IPS-NIHi7 (cell line): ENCODE results near the gene MLXIPL.
A peak's percentile ranks its signal among the peaks of the same experiment; 100 is the strongest.
"Not testable (repeated sequence)": the region's sequence is repeated elsewhere in the genome, so short reads cannot be mapped to it uniquely, and the experiment has no call there.

Source experiments
- DNase-seq: peaks from one replicate; pipeline ENCODE4 v3.0.0; 2012; ENCODE audit warnings: mixed read lengths; ENCODE audit errors: extremely low spot score

The MLXIPL gene

DNA sequence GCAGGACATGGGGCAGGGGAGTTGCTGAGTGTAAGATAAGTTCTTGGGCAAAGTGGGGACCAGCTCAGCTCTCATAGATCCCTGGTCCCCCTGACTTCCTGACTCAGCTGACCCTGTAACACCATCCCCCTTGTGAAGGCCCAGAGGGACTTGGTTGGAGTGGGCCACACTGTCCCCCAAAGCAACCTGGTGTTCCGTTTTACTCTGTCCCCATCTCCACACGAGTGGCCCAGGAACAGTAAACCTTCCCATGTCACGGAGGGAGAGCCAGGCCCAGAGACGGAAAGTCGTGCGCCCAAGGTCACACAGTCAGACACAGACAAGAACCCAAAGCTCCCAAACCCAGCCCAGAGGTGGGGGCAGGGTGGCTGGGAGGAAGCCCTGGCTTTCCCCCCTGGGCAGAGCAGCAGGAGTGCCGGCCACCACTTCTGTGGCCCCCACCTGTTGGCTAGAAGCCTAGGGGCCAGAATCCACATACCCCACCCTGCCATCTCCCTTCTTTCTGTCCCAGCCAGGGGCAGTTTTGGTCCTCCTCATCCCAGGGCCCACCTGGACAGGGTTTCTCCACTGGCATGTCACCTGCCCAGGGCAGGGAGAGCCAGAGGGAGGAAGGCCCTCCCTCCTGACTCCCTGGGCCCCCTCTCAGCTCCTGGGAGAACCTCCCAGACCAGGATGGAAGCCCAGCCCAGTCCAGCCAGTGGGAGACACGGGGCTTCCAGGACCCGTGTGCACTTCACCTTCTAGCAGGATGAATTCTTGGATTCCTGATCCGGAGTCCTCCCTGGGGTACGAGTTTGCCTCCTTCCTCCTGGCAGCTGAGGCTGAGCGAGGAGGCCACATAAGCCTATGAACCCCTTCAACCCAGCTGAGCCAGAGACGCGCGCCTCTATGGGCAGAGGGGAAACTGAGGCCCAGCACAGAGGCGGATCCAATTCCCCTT, 22.7 kb upstream of the MLXIPL start:
- DNase-seq = no peak

DNA sequence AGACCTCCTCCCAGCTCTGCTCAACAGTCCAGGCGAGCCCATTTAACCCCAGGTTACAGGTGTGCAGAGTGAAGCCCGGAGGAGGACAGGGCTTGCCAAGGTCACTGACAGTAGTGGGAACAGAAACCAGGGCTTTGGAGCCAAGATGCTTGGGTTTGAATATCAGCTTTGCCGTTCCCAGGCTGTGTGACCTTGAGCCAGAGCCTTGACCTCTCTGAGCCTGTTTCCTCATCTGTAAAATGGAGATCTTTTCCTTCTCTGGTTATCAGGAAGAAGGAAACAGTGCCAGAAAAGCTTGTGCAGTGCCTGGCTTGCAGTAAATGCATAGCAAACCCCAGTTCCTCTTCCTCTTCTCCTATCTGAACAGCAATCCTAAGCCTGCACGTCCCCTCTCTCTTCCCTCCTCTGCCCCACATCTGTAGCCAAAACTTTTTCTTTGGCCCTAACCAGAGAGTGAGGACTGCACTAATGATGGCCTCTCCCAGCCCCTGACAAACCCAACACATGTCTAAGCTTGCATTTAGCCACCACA, 21.4 kb upstream of the MLXIPL start:
- no peak for DNase-seq

DNA sequence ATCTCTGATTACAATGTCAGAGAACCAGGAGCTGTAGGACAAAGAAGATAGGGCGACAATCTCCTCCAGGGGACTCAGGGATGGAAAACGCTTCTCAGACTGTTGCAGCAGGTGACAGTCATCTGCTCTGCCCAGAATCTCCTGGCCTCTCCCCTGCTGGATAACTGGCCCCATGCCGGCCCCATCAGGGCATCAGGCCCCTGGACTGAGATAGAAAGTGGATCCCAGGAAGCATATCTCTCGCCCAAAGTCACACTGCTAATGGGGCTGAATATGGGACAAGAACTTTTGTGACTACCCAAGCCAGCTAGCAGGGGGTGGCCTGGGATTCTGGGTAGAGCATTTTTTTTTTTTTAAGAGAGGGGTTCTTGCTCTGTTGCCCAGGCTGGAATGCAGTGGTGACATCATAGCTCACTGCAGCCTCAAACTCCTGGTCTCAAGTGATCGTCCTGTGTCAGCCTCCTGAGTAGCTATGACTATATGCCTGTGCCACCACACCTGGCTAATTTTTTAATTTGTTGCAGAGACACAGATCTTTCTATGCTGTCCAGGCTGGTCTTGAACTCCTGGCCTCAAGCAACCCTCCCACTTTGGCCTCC, 20.5 kb upstream of the MLXIPL start:
- DNase-seq = no peak

DNA sequence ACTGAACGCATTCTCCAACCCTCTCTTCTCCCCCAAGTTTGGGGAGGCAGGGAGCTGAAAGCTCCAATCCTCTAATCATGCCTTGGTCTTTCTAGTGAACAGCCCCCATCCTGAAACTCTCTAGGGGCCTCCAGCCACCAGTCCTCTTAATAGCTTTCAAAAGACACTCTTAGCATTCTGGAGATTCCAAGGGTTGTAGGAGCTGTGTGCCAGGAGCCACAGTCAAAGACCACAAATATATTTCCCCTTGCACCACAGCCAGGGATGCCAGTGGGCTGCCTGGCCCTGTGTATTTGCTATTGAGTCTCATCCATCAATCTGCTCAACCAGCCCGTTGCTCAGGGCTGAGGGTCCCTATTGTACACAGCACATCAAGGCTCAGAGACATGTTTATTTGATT, 18.5 kb upstream of the MLXIPL start:
- no peak for DNase-seq

DNA sequence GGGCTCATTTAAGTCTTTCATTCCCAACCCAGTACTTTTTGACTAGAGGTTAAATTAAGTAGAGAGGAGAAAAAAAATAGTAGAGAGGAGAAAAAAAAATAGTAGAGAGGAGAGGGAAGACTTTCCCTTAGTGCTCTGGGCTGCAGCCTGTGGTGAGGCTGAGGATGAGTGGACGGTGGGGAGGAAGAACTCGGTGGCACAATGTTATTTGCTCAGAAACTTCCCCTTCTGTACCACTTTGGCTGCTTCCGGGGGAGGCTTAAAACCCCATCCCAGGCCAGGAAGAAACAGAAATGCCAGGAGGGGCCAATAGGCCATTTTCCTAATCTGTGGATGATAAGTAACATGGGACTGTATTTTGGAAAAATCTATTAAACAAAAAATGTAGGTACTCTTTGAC, 14.6 kb upstream of the MLXIPL start:
- DNase-seq = no peak

DNA sequence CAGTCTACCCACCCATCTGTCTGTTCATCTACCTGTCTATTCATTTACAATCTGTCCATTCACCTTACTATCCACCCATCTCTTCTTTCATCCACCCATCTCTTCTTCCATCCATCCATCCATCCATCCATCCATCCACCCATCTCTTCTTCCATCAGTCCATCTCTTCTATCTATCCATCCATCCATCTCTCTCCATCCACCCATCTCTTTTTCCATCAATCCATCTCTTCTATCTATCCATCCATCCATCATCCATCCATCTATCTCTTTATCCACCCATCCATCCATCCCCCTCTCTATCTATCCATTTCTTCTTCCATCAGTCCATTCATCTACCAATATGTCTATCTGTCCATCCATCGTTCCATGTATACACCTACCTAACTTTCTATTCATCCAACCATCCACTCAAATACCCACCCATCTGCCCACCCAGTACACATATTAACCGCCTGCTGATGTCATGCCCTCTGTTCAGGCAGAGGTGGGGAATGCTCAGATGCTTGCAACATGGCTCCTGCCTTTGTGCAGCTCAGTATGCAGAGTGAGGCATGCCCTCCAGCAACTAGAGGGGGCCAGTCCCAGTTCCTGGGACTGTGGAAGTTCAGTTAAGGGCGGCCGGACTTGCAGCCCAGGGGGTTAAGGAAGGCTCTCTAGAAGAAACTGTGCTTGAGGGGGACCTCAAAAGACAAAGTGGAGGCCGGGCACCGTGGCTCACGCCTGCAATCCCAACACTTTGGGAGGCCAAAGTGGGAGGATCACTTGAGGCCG, 11.3 kb upstream of the MLXIPL start:
- no peak for DNase-seq

DNA sequence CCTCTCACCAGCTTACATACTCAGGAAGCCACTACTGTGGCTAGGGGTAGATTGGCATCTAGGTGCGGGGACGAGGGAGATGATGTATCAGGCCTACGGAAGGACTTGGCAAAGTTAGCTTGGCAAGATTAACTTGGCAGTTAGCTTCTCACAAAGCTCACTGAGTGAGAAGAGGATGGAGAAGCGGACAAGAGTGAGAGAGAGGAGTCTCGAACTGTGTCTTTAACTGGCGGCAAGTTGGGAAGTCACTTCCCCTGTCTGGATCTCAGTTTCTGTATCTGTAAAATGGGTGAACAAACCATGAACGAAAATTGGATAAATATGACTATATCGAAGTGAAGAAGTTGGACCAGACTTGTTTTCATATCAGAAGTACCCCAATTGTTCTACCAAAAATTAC, 9.5 kb upstream of the MLXIPL start:
- DNase-seq = no peak

DNA sequence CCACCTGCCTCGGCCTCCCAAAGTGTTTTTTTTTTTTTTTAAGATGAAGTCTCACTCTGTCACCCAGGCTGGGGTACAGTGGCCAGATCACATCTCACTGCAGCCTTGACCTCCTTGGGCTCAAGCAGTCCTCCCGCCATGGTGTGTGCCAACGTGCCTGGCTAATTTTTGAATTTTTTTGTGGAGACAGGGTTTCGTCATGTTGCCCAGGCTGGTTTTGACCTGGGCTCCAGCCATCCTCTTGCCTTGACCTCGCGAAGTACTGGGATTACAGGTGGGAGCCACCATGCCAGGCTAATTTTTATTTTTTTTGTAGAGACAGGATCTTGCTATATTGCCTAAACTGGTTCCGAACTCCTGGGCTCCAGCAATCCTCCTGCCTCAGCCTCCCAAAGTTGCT, 9.0 kb upstream of the MLXIPL start:
- no peak for DNase-seq

DNA sequence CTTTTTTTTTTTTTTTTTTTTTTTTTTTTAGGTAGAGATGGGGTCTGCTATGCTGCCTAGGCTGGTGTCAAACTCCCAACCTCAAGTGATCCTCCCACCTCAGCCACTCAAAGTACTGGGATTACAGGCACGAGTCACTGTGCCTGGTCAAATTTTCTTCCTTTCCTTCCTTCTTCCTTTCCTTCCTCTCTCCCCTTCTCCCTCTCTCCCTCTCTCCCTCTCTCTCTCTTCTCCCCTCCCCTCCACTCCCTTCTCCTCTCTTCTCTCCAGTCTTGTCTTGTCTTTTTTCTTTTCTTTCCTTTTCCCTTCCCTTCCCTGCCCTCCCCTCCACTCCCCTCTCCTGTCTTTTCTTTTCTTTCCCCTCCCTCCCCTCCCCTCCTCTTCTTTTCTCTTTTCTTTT, 7.2 kb upstream of the MLXIPL start:
- no peak for DNase-seq

DNA sequence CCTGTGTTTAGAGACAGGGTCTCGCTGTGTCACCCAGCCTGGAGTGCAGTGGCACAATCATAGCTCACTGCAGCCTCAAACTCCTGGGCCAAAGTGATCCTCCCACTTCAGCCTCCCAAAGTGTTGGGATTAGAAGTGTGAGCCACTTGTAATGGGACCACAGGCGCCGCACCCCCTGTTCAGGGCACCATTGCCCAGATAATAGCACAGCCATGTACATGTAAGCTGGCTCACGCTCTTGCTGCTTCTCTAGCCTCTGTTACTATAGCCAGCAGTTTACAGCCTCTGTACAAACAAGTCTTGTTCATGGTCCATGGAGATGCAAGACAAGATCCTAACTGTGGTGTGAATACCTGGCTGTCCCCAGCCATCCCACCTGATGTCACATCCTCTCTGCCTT, 4.2 kb upstream of the MLXIPL start:
- DNase-seq = no peak

DNA sequence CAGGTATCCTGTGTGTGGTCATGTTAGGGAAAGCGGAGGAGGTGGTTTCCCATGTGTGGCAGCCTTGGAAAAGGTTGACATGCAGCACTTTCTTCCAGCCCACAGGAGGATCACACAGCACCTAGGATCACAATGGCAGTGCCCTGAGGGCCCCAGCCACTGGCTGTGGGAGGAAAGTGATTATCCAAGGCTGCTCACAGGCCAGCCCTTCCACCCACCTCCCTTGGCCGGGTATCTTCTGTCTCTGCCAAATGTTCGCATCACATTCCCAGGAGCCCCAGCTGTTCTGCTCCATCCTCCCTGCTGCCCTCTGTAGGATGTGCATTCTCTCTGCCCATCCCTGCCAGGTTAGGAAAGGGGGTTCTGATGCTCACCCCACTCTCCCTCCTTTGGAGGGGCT, 2.5 kb upstream of the MLXIPL start:
- peak; percentile 47 for DNase-seq

DNA sequence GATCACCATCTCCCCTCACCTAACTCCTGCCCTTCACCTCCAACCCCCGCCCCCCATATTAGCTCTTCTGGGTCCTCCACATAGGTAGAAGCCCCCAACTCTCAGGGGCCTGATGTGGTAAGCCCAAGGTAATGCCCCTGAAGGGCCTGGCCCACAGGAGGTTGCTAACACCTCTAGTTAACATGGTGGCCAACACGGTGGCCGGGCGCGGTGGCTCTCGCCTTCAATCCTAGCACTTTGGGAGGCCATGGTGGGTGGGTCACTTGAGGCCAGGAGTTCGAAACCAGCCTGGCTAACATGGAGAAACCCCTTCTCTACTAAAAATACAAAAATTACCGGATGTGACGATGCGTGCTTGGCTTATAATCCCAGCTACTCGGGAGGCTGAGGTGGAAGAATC, 954 bp upstream of the MLXIPL start:
- no peak for DNase-seq

DNA sequence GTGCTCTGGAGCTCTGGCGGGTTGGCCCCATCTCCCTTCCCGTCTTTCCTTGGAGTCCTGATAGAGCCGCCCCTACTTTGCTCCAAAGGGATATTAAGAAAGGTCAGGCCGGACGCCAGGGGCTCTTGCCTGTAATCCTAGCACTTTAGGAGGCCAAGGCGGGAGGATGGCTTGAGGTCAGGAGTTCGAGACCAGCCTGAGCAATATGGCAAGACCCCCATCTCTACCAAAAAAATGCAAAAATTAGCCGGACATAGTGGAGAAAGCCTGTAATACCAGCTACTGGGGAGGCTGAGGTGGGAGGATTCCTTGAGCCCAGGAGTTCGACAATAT, 313 bp upstream of the MLXIPL start:
- no peak for DNase-seq

DNA sequence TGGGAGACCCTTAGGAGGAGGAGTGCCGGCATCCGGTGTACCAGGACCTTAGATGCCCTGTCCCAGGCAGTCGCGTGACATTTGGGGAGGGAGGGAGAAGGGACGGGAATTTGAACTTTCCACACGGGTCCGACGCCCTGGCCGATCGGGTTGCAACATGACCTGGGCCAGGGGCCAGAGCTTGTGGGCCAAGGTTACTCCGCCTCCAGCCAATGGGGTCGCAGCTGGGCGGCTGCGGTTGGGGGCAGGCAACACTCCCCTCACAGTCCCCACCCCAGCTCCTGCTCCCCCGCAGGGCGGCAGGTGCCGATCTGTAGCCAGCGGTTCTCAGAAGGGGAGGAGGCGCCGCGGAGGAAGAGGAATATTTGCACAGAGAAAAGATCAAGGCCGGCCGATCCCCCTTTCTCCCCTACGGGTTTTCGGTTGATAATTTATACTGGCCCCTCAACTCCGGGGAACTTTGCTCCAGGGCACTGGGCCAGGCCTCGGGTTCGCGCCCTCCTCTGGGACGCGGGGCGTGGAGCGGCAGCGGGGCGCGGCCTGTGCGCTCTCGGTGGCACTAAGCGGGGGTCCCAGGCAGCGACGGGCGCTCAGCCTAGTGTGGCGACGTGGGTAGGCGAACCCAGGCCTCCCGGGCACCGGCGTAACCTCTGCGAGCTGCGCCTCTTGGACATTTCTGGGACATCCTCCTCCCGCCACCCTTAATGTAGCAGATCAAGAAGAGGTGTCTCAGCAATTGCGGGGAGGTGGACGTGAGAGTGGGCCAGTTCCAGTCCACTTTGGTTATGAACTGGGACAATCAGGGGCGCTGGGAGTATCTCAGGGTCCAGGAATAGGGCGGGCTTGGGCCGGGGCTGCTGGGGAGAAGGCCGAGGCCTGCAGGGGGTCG, 1.2 kb downstream of the MLXIPL start:
- peak; percentile 89 for DNase-seq

DNA sequence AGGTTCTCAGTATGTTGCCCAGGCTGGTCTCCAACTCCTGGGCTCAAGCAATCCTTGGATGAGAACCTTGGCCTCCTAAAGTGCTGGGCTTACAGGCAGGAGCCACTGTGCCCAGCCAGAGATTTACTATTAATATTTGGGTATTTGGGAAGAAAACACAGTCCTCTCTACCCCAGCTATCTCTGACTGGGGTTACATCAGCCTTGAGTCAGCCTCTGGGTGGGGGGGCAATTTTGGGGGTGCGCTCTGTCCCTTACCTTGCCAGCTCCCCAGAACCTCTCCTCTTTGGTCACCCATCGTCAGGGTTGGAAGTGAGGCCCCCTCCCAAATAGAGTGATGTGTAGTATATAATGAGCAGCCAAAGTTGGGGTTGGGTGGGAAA, 1.8 kb downstream of the MLXIPL start:
- DNase-seq = no peak

DNA sequence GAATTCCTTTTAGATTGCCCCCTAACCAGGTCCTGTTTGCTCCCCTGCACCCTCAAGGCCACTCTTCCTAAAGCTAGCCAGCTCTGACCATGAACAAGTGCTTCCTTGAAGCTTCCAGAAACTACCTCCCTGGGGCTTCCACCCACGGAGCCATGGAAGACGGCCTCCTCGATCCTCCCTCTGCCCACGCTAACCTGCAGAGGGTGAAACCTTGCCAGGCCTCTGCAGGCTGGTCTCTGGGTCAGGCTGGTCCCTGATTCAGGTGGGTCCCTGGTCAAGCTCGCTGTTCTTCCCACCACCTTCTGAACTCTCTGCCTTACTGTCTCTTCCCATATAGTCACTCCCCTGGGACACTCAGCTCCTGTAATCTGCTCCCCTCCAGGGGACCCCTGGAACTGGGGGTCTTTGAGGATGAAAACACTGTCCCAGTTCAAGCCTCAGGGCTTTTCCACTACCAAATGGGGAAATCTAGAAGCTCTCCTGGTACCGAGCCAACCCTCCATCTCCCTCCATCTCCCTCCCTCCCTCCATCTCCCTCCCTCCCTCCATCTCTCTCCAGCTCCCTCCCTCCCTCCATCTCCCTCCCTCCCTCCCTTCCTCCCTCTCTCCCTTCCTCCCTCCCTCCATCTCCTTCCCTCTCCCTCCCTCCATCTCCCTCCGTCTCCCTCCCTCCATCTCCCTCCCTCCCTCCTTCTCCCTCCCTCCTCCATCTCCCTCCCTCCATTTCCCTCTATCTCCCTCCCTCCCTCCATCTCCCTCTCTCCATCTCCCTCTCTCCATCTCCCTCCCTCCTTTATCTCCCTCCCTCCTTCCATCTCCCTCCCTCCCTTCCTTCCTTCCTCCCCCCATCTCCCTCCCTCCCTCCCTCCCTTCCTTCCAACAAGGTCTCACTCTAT, 2.9 kb downstream of the MLXIPL start:
- no peak for DNase-seq

DNA sequence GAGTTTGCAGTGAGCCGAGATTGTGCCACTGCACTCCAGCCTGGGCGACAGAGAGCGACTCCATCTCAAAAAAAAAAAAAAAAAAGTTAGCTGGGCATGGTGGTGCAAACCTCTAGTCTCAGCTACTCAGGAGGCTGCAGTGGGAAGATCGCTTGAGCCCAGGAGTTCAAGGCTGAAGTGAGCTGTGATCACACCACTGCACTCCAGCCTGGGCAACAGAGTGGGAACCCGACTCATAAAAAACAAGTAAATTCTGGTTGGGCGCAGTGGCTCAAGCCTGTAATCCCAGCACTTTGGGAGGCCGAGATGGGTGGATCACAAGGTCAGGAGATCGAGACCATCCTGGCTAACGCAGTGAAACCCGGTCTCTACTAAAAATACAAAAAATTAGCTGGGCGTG, 4.9 kb downstream of the MLXIPL start:
- not testable (repeated sequence) for DNase-seq

DNA sequence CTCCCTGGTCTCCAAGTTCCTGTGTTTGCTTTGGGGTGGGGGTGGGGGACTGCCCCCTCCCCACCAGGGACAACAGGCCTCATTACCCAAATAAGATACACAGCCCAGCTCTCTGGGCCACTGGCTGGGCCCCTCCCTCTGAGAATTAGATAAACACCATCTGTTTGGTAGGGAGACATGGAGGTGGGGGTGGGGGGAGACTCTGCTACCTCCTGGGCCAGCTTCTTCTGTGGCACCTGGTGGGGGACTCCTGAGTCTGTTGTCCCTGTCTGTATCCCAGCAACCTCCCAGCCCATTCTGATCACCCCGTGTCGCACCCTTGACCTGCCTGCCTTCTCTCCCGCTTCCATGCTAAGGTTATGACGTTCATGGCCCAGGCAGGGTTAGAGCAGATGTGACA, 5.8 kb downstream of the MLXIPL start:
- DNase-seq = no peak

DNA sequence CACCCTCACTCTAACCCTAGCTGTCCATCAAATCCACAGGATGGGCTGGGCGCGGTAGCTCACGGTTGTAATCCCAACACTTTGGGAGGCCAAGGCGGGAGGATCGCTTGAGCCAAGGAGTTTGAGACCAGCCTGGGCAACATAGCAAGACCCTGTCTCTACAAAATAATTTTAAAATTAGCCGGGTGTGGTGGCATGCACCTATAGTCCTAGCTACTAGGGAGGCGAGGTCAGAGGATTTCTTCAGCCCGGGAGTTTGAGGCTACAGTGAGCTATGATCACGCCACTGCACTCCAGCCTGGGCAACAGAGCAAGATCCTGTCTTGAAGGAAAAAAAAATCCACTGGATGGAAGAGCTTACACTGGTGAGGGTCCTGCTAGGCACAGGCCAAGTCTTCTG, 6.8 kb downstream of the MLXIPL start:
- DNase-seq = not testable (repeated sequence)

DNA sequence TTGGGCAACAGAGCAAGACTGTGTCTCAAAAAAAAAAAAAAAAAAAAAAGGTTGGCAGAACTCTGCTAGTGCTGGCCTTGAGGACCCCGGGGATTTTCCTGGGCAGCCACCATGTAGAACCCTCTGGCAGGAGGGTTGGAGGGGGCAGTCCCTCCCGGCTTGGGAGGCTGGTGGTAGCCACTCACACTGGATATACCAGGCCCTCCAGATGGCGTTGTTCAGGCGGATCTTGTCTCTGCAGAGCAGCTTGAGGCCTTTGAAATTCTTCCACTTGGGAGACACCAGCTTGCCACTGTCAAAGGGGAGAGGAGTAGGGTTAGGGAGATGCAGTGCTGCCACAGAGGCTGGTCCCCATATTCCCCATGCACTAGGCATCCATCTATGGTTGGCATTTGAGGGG, 8.4 kb downstream of the MLXIPL start:
- DNase-seq = no peak

DNA sequence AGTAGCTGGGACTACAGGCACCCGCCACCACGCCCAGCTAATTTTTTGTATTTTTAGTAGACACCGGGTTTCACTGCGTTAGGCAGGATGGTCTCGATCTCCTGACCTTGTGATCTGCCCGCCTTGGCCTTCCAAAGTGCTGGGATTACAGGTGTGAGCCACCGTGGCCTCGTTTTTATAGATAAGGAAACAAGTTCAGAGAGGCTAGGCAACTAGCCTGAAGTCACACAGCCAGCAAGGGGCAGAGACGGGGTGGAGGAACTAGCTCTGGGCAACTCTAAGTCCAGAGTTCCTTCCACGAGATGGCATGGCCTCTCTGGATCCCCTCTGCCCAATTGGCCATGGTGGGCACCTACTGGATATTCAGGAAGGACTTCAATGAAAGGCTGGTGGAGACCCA, 9.4 kb downstream of the MLXIPL start:
- not testable (repeated sequence) for DNase-seq
